Activated T-cell treated with anti-CD3 and anti-CD28 coated beads, Interleukin-2, amount 50 U/mL, for 72 hours (primary cell): ENCODE data around the gene CACNB1. TPM values are rescaled to one million over a fixed set of nuclear protein-coding genes. Genes with fewer than 3 reads are reported as not detected.

ENCODE experiments used
- ATAC-seq, 2 donors: fragments of 150-1000 bp; cut with Tn5 transposase; replicated peaks in 1 of 2; 2 replicates each; pipeline ENCODE4 v1.10.0; 2021; ENCODE audit warnings: moderate library complexity in 2 of 2, mild to moderate bottlenecking in 1 of 2
- DNase-seq, 2 donors: peaks; one replicate each; pipeline ENCODE4 v3.0.0; 2021 to 2022; ENCODE audit warnings: mixed read lengths in 1 of 2
- H3K27ac Mint-ChIP-seq: one replicate; pipeline ENCODE4 v1.8.0; 2022; ENCODE audit warnings: mild to moderate bottlenecking, moderate library complexity, mixed read lengths
- H3K27me3 Mint-ChIP-seq: one replicate; pipeline ENCODE4 v1.8.0; 2022; ENCODE audit warnings: low read depth, mixed read lengths
- H3K36me3 Mint-ChIP-seq, 2 donors: one replicate each; pipeline ENCODE4 v1.8.0; 2022; ENCODE audit warnings: mixed read lengths in 2 of 2, mild to moderate bottlenecking in 1 of 2; ENCODE audit not compliant: insufficient read depth in 2 of 2
- H3K4me1 Mint-ChIP-seq: one replicate; pipeline ENCODE4 v1.8.0; 2022; ENCODE audit warnings: low read depth, mixed read lengths
- H3K4me3 Mint-ChIP-seq, 2 donors: one replicate each; pipeline ENCODE4 v1.8.0; 2022; ENCODE audit warnings: mild to moderate bottlenecking in 2 of 2, mixed read lengths in 2 of 2, moderate library complexity in 2 of 2
- H3K9me3 Mint-ChIP-seq, 2 donors: one replicate each; pipeline ENCODE4 v1.8.0; 2022; ENCODE audit warnings: mixed read lengths in 2 of 2
- total RNA-seq, 2 donors: library from RNA; stranded (reverse); gene quantifications; one replicate each; pipeline ENCODE4 v1.2.3, GENCODE V29; 2022

CACNB1 gene
- total RNA-seq, 2 donors from 2014 or later, result 10.5 to 15.3 TPM

DNA sequence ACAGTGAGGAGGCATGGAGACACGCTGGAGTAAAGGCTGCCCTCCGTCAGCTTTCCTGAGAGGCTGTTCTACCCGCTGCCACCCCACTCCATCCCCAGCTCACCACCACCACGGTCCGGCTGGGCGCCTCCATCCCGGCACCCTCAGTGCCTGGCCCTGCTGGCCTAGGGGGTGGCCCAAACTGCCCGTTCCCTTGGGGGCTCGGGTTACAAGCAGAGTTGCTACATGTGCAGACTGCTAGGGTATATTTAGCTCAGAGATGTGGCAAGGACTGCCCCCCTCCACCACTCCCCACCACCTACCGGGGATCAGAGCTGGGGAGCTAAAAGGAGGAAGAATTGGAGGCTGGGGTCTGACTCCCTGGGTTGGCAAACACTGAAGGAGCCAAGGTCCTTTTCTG, 4.1 kb downstream of the CACNB1 start:
- H3K27ac Mint-ChIP-seq, result no peak overlapping the region
- peaks cover 4 to 5% of the 10 kb centered on the region in 2 donors for H3K36me3 Mint-ChIP-seq
- H3K4me3 Mint-ChIP-seq, result no peak overlapping the region
- no peak for ATAC-seq
- no peak for DNase-seq
- peaks cover 13% of the 10 kb centered on the region for H3K4me1 Mint-ChIP-seq
- H3K9me3 Mint-ChIP-seq, result no peaks in the 10 kb centered on the region
- H3K27me3 Mint-ChIP-seq, result no peaks in the 10 kb centered on the region

DNA sequence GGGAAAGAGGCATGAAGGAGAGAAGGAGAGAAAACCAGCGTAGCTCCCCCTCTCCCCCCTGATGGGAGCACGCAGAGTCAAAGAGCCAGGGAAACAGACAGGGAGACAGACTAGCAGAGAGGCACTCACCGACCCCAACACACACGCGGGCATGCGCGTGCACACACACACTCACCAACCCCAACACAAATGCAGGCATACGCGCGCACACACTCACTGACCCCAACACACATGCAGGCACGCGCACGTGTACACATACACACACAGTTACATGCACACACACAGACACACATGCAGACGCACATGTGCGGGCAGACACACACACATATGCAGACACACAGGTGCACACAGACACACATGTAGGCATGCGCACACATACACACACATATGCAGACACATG, 4.6 kb downstream of the CACNB1 start:
- ATAC-seq (no peak), DNase-seq (no peak)
- Mint-ChIP-seq H3K27me3 (no peaks in the 10 kb centered on the region), H3K4me1 (peaks cover 9% of the 10 kb centered on the region), H3K9me3 (no peaks in the 10 kb centered on the region), H3K4me3 (no peak overlapping the region), H3K36me3 (peaks cover 4 to 5% of the 10 kb centered on the region in 2 donors), H3K27ac (no peak overlapping the region)

DNA sequence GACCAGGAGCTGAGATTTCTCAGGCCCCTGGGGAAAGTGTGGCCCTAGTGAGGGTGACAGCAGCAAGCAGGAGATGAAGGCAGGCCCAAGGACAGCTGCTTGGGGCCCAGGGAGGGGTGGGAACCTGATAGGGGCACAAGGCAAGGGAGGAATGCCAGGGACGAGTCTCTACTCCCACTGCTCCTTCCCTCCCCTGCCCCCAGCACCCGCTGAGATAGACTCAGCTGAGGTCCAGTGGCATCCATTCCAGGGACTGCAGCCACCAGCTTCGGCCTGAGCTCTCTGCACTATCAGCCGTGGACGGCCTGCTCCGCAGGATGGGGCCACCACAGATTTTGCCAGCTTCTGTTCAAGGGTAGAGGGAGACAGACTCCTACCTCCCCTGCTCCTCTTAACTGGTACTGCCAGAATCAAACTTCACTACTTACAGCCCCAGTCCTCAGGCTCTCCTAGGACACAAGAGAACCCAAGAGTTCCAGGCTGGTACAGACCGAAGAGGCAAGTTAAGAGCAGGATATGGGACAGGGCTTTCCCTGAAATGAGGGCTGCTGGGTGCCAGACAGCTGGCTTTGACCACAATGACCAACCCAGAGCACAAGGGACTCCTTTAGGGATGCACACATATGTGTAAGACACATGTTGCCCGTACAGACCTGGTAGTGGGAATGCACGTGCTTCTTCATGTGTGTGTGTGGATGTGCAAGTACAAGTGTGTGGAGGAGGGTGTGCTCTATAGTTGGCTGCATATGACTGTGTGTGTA, 5.5 kb downstream of the CACNB1 start:
- Mint-ChIP-seq H3K36me3 (peaks cover 4 to 5% of the 10 kb centered on the region in 2 donors), H3K27ac (no peak overlapping the region), H3K4me1 (peaks cover 8% of the 10 kb centered on the region)

DNA sequence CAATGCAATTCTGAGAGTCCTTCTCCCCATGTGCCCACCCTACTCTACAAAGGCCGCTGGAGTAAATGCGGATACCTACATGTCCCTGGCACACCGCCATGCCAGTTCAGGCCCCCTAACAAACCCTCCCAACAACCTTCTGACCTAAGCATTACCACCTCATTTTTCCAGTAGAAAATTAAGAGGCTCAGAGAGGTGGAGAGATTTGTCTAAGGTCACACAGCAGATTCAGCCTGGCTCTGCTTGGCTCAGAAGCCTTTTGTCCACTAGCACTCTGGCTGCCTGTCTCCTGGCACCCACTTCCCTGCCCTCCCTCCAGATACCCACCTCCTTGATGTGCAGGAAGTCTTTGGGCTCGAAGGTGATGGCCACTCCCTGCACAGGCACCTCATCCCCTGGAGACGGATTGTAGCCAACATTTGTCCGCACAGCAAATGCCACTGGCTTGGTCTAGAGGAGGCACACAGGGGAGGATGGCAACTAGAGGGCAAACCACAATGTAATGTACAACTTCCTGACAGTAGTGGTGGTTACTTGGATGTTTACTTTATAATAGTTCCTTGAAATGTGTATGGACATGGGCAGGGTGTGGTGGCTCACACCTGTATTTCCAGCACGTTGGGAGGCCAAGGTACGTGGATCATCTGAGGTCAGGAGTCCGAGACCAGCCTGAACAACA, 10.2 kb downstream of the CACNB1 start:
- DNase-seq, result no peak
- Mint-ChIP-seq H3K27me3 (no peaks in the 10 kb centered on the region), H3K9me3 (no peaks in the 10 kb centered on the region), H3K36me3 (peaks cover 8 to 11% of the 10 kb centered on the region in 2 donors), H3K27ac (no peak overlapping the region), H3K4me1 (no peaks in the 10 kb centered on the region), H3K4me3 (no peak overlapping the region)
- ATAC-seq, result no peak

More for the DNA sequence above, 5.5 kb downstream of the CACNB1 start:
- ATAC-seq (no peak), DNase-seq (no peak)
- H3K9me3 Mint-ChIP-seq, result no peaks in the 10 kb centered on the region
- H3K27me3 Mint-ChIP-seq, result no peaks in the 10 kb centered on the region
- H3K4me3 Mint-ChIP-seq, result no peak overlapping the region

DNA sequence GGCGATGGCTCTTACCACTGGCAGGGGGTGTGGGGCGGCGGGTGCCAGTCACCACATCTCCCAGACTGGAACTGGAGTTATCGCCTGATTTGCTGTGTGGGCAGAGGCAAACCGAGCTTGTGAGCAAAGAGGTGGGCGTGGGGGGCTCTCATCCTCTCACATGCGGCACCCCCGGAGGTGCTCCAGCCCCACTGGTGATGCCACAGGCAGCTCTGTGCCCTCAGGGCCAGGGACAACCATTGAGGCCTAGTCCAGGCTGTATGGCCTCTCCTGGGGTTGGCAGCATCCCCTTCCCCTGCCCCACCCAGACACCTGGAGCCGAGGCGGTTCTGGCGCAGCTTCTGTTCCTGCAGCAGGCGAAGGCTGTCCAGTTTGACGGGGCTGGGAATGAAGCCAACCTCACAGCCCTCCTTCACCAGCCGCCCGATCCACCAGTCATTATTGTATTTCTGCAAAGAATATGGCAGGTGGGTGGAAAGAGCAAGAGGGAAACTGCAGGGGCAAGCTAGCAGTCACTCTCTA, 10.9 kb downstream of the CACNB1 start:
- DNase-seq (no peak), ATAC-seq (no peak)
- no peak overlapping the region for H3K27ac Mint-ChIP-seq
- H3K27me3 Mint-ChIP-seq, result no peaks in the 10 kb centered on the region
- no peak overlapping the region for H3K4me3 Mint-ChIP-seq
- no peaks in the 10 kb centered on the region for H3K4me1 Mint-ChIP-seq
- H3K9me3 Mint-ChIP-seq, result no peaks in the 10 kb centered on the region
- peaks cover 7 to 10% of the 10 kb centered on the region in 2 donors for H3K36me3 Mint-ChIP-seq

DNA sequence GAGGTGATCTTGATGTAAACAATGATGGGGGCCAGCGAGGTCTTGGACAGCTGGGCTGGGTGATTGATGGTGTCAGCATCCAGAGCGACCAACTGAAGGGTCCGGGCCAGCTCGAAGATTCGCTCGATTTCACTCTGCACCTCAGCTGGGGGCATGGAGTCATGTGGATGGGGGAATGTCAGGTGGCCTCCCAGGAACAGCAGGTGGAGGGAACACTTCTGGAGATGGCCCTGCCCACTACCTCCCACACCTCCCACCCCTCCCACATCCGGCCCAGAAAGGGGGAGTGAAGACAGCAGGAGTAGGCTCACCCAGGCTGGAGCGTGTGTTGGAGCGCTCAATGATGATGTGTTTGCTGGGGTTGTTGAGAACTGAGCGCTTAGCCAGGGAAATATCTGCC, 13.7 kb downstream of the CACNB1 start:
- Mint-ChIP-seq H3K4me3 (no peak overlapping the region), H3K27me3 (no peaks in the 10 kb centered on the region), H3K27ac (no peak overlapping the region), H3K9me3 (no peaks in the 10 kb centered on the region), H3K4me1 (no peaks in the 10 kb centered on the region), H3K36me3 (peaks cover 7 to 10% of the 10 kb centered on the region in 2 donors)
- no peak for DNase-seq
- no peak for ATAC-seq

DNA sequence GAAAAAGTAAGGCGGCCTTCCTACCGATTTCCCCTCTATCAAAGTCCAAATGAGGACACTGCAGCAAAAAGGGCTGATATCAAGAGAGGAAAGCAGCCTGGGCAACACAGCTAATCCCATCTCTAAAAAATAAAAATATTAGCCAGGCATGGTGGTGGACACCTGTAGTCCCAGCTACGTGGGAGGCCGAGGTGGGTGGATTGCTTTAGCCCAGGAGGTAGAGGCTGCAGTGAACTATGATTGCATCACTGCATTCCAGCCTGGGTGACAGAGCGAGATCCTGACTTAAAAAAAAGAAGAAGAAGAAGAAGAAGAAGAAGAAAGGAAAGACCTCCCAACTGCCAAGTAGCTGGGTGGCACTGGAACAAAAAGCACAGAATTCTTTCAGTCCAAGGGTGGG, 14.4 kb downstream of the CACNB1 start:
- no peaks in the 10 kb centered on the region for H3K27me3 Mint-ChIP-seq

DNA sequence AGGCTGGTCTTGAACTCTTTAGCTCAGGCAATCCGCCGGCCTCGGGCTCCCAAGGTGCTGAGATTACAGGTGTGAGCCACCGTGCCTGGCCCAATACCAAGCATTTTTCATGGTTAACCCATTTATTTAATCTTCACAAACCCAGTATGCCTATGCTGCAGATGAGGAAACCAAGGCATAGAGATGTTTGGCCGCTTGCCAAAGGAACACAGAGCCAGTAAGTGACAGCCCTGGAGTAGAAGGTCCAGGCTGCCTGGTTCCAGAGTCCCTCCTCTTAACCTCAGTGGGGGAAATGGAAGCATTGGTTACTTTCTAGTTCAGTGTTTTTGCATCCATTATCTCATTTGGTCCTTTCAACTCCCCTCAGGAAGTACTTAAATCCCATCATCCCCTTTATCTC, 16.2 kb downstream of the CACNB1 start:
- Mint-ChIP-seq H3K4me1 (no peaks in the 10 kb centered on the region), H3K36me3 (peaks cover 7 to 9% of the 10 kb centered on the region in 2 donors), H3K4me3 (no peak overlapping the region), H3K9me3 (no peaks in the 10 kb centered on the region), H3K27me3 (no peaks in the 10 kb centered on the region), H3K27ac (no peak overlapping the region)
- ATAC-seq (no peak), DNase-seq (no peak)

More for the DNA sequence above, 14.4 kb downstream of the CACNB1 start:
- Mint-ChIP-seq H3K4me3 (no peak overlapping the region), H3K27ac (no peak overlapping the region), H3K9me3 (no peaks in the 10 kb centered on the region), H3K36me3 (peaks cover 7 to 9% of the 10 kb centered on the region in 2 donors), H3K4me1 (no peaks in the 10 kb centered on the region)
- ATAC-seq (no peak), DNase-seq (no peak)

DNA sequence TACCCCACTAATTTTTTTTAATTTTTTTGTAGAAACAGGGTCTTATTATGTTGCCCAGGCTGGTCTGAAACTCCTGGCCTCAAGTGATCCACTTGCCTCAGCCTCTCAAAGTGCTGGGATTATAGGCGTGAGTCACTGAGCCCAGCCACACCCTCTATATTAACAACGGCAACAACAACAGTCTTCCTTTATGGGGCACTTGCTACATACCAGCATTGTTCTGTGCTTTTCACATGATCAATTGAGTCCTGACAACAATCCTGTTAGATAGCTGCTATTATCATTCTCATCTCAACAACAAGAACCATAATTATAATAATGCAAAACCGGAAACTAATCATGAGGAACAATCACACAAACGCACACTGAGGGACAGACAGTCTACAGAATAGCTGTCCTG, 18.9 kb downstream of the CACNB1 start:
- Mint-ChIP-seq H3K4me1 (no peaks in the 10 kb centered on the region), H3K36me3 (peaks cover 4 to 6% of the 10 kb centered on the region in 2 donors), H3K27ac (no peak overlapping the region), H3K9me3 (no peaks in the 10 kb centered on the region), H3K27me3 (no peaks in the 10 kb centered on the region), H3K4me3 (no peak overlapping the region)
- ATAC-seq (no peak), DNase-seq (no peak)

DNA sequence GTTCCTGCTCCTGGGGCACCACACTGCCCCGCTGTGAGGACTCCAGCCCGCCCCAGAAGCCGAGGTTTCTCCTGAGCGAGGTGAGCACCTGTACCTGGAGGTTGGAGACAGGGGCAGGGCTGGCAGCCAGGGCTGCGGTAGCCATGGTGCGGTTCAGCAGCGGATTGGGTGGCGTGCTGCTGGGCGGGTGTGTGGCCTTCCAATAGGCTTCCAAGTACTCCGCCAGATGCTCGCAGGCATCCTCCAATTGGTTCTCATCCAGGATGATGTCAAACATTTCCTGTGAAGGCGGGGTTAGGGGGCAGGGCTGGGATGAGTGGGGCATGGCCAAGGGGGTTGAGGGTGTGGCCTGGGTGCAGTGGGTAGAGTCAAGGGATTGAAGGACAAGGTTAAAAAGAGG, 20.2 kb downstream of the CACNB1 start:
- H3K4me3 Mint-ChIP-seq, result no peak overlapping the region

DNA sequence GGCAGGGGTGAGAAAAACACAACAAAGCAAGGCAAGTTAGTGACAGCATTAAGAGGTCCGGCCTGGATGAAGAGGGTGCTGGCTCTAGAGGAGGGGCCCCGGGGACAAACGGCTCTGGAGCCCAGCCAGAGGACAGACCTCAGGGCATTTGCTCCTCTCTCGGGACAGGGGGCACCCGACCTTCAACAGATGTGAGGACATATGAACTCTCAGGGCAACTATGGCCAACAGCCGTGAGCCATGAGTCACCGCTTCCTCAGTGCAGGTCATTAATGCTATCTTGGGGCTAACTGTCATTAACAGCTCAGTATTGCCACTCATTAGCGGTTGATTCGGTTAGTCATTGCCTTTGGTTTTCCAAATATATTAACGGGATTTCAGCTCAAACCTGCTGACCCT, 21.8 kb downstream of the CACNB1 start:
- Mint-ChIP-seq H3K4me3 (no peak overlapping the region), H3K27me3 (peaks cover 2% of the 10 kb centered on the region), H3K9me3 (no peaks in the 10 kb centered on the region), H3K27ac (no peak overlapping the region), H3K36me3 (no peaks in the 10 kb centered on the region), H3K4me1 (no peaks in the 10 kb centered on the region)
- ATAC-seq (no peak), DNase-seq (no peak)

More for the DNA sequence above, 20.2 kb downstream of the CACNB1 start:
- Mint-ChIP-seq H3K27ac (no peak overlapping the region), H3K4me1 (no peaks in the 10 kb centered on the region), H3K36me3 (no peaks in the 10 kb centered on the region), H3K27me3 (no peaks in the 10 kb centered on the region), H3K9me3 (no peaks in the 10 kb centered on the region)
- no peak for ATAC-seq
- no peak for DNase-seq

DNA sequence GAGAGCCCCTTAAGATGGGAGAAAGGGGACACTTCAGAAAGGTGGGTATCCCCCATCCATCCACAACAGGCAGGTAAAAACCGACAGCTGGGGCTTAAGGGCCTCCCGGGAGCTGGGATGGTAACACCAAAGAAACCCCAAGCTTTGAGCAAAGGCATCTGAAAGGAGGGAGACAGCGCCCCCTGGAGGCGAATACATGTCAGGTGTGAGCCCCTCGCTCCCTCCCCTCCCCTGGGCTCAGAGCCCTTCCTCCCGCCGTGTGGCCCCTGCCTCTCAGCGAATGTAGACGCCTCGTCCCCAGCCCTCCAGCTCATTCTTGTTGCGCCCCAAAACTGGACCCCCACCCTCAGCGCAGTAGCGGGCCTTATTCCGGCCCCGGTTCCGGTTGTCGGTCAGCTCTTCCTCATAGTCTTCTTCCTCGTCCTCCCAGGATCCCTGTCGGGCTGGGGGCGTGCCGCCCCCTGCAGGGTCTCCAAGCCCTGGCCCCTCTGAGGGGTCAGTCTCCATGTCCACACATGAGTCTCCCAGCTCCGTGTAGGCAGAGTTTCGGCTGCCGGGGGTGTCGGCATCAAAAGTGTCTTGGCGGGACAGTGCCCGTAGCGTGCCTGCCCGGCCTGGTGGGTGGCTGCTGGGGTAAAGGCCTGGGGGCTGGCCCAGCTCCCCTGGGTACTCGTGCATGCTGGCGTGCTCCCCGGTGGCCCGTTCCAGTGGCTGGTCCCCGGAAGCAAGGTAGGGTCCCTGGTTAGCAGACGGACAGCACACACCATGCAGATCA, 22.4 kb downstream of the CACNB1 start:
- peak; percentile 80 for ATAC-seq
- H3K4me1 Mint-ChIP-seq, result no peaks in the 10 kb centered on the region
- H3K27ac Mint-ChIP-seq, result no peak overlapping the region

More for the DNA sequence above, 22.4 kb downstream of the CACNB1 start:
- peaks cover 6% of the 10 kb centered on the region for H3K27me3 Mint-ChIP-seq
- H3K4me3 Mint-ChIP-seq, result no peak overlapping the region
- H3K36me3 Mint-ChIP-seq, result no peaks in the 10 kb centered on the region
- peak; percentile 79 to 80 for DNase-seq
- H3K9me3 Mint-ChIP-seq, result no peaks in the 10 kb centered on the region
